ENCODE results near the gene FCER1G. TPM values are rescaled to one million over a fixed set of nuclear protein-coding genes. Genes with fewer than 3 reads are reported as not detected.

The FCER1G gene
- total RNA-seq, 4 donors from 2014 or later = 6.4 to 74.6 (median 52.0) TPM

DNA sequence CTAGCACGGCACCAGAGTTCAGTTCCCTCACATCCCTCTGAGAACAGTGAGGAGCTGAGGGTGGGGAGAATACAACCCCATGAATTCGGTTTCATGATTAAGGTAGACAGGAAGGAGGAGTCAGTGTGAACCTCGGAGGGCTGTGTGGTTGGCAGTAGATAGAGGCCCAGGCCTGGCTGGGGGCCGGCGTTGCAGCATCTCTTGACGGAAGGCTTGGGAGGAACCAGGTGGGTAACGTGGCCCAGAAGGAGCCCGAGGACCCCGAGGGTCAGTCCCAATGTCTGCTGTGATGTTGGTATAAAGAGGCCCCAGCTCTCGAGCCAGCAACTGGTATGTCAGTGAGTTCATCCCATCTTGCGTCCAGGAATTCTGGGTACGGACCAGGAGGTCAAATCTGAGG is 43.4 kb upstream of the FCER1G start:
- TF ChIP-seq POLR2AphosphoS5 (IDR thresholded peaks at IDR 0.05) = no peak
- TF ChIP-seq EP300 (IDR thresholded peaks at IDR 0.05) = no peak
- no peak for TF ChIP-seq POLR2A (IDR thresholded peaks at IDR 0.05)
- TF ChIP-seq, protein P1, sequence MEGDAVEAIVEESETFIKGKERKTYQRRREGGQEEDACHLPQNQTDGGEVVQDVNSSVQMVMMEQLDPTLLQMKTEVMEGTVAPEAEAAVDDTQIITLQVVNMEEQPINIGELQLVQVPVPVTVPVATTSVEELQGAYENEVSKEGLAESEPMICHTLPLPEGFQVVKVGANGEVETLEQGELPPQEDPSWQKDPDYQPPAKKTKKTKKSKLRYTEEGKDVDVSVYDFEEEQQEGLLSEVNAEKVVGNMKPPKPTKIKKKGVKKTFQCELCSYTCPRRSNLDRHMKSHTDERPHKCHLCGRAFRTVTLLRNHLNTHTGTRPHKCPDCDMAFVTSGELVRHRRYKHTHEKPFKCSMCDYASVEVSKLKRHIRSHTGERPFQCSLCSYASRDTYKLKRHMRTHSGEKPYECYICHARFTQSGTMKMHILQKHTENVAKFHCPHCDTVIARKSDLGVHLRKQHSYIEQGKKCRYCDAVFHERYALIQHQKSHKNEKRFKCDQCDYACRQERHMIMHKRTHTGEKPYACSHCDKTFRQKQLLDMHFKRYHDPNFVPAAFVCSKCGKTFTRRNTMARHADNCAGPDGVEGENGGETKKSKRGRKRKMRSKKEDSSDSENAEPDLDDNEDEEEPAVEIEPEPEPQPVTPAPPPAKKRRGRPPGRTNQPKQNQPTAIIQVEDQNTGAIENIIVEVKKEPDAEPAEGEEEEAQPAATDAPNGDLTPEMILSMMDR (IDR thresholded peaks at IDR 0.05) = no peak
- H3K27me3 ChIP-seq = no peaks in the 10 kb centered on the region
- peaks cover 5 to 70% (median 24%) of the 10 kb centered on the region in 3 donors for H3K4me1 ChIP-seq
- peak overlapping the region in 3 of 4 donors; percentile 50 to 60 (median 52) for H3K27ac ChIP-seq
- no peaks in the 10 kb centered on the region for H3K9me3 ChIP-seq
- no peak for ATAC-seq
- H3K36me3 ChIP-seq = peaks cover 0 to 77% of the 10 kb centered on the region in 2 donors
- no peak overlapping the region for H3K4me3 ChIP-seq
- WGBS, 2 donors (ENCODE audit: low coverage in 1 of 2) = 58 to 77% methylated on average over 3 to 12 of the region's 12 CpGs

DNA sequence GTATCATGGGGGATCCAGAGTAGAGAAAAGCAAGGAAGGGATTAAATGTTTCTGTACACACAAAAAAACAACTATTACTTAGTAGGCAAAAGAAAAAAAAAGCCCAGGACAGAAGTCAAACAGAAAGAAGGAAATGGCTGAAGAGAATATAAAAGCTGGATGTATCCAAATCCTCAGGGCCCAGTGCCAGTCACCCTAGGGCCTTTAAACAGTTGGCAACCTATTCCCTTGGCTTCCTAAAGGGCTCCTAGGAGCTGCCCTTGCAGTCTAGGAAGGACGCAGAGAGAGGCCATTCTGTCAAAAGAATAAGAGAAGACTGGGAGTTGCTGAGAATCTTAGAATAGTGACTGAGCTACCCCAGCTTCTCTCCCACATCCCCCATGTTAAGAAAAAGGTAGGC is 42.7 kb upstream of the FCER1G start:
- no peak for ATAC-seq
- Histone ChIP-seq H3K27ac (peak overlapping the region in 3 of 4 donors; percentile 50 to 60 (median 52)), H3K9me3 (no peaks in the 10 kb centered on the region), H3K27me3 (no peaks in the 10 kb centered on the region), H3K36me3 (peaks cover 0 to 77% of the 10 kb centered on the region in 2 donors), H3K4me3 (no peak overlapping the region), H3K4me1 (peaks cover 5 to 66% (median 20%) of the 10 kb centered on the region in 3 donors)
- 71 to 91% methylated on average over 1 of the region's 1 CpG for WGBS, 2 donors (ENCODE audit: low coverage in 1 of 2)
- TF ChIP-seq POLR2A (IDR thresholded peaks at IDR 0.05) (no peak), EP300 (IDR thresholded peaks at IDR 0.05) (no peak), POLR2AphosphoS5 (IDR thresholded peaks at IDR 0.05) (no peak)
- TF ChIP-seq, protein P1 (IDR thresholded peaks at IDR 0.05) = no peak

DNA sequence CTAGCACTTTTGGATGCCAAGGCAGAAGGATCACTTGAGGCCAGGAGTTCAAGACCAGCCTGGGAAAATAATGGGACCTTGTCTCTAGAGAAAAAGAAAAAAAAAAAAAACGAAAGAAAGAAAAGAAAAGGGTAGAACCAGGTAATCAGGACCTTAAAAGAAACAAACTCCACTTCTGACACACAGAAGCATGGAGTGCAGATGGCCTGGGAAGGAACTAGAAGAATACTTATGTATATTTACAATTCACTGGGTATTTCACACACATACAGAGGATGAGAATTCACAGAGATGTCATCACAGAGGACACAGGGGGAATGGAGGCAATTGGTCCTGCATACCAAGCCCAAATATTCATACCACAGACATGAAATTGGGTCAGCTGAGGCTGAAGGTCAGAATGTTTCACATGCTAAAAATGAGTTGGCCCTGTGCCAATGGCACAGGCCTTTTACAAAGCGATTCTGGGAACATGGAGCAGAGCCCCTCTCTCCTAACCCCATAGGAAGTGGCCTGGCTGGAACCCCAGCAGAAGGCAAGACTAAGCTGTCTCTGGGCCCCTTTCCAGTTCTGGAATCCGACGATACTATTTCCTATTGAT is 42.2 kb upstream of the FCER1G start:
- Histone ChIP-seq H3K4me1 (peaks cover 5 to 66% (median 19%) of the 10 kb centered on the region in 3 donors), H3K4me3 (no peak overlapping the region), H3K27me3 (no peaks in the 10 kb centered on the region), H3K36me3 (peaks cover 0 to 77% of the 10 kb centered on the region in 2 donors), H3K9me3 (no peaks in the 10 kb centered on the region), H3K27ac (peak overlapping the region in 3 of 4 donors; percentile 52 to 74 (median 60))
- 27 to 41% methylated on average over 2 of the region's 4 CpGs for WGBS, 2 donors (ENCODE audit: low coverage in 1 of 2)
- ATAC-seq = peak; percentile 40
- TF ChIP-seq EP300 (IDR thresholded peaks at IDR 0.05) (no peak), POLR2AphosphoS5 (IDR thresholded peaks at IDR 0.05) (peak; percentile 74), POLR2A (IDR thresholded peaks at IDR 0.05) (no peak)
- TF ChIP-seq, protein P1 (IDR thresholded peaks at IDR 0.05) = no peak

DNA sequence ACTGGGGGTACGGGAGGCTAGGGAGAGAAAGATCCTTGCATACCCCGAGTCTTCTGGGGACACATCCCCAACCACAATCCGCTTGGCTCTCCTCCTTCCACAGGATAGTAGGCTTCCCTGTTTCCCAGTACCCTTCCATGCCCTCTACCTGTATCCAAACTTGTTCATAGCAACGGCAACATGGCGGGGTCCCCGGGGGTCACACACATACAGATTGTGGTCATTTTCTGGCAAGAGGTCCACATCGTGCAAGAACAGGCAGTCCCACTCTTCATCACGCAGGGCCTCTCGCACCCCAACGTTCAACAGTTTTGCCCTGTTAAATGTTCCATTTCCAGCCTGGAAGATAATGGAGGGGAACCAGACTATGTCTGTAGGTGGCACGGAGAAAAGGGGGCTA is 41.4 kb upstream of the FCER1G start:
- no peaks in the 10 kb centered on the region for H3K27me3 ChIP-seq
- peaks cover 5 to 65% (median 20%) of the 10 kb centered on the region in 3 donors for H3K4me1 ChIP-seq
- TF ChIP-seq EP300 (IDR thresholded peaks at IDR 0.05) (no peak), POLR2A (IDR thresholded peaks at IDR 0.05) (no peak), POLR2AphosphoS5 (IDR thresholded peaks at IDR 0.05) (no peak)
- TF ChIP-seq, protein P1 (IDR thresholded peaks at IDR 0.05) = no peak
- no peaks in the 10 kb centered on the region for H3K9me3 ChIP-seq
- H3K27ac ChIP-seq = peak overlapping the region in 3 of 4 donors; percentile 52 to 74 (median 60)
- peaks cover 0 to 73% of the 10 kb centered on the region in 2 donors for H3K36me3 ChIP-seq
- no peak for ATAC-seq
- no peak overlapping the region for H3K4me3 ChIP-seq
- WGBS, 2 donors (ENCODE audit: low coverage in 1 of 2) = 89 to 90% methylated on average over 6 to 8 of the region's 11 CpGs

DNA sequence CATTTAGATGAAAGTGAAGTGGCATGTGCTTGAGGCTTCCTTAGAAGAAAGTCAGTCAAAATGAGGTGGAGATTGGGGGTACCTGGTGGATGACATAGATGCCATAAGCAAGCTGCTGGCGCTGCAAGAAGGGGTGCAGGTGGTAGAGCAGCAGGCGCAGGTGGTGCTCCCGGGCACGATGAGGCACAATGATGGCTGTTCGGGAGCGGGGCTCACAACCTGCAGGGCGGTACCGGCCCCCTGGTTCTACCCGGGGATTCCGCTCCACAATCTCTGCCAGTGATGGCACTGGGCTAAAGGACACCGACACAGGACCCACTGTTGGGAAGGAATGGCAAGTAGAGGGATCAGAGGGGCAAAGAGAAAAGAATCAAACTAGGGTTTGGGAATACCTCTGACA is 40.2 kb upstream of the FCER1G start:
- Histone ChIP-seq H3K4me3 (no peak overlapping the region), H3K27ac (peak overlapping the region in 1 of 4 donors; percentile 93), H3K9me3 (no peaks in the 10 kb centered on the region), H3K27me3 (no peaks in the 10 kb centered on the region), H3K36me3 (peaks cover 0 to 61% of the 10 kb centered on the region in 2 donors), H3K4me1 (peaks cover 5 to 65% (median 20%) of the 10 kb centered on the region in 3 donors)
- TF ChIP-seq POLR2A (IDR thresholded peaks at IDR 0.05) (no peak), EP300 (IDR thresholded peaks at IDR 0.05) (no peak), POLR2AphosphoS5 (IDR thresholded peaks at IDR 0.05) (no peak)
- 90% methylated on average over 11 of the region's 11 CpGs; no CpG with 5 or more reads in 1 of the 2 donors for WGBS, 2 donors (ENCODE audit: low coverage in 1 of 2)
- no peak for ATAC-seq
